CD4-positive, alpha-beta T cell treated with Interleukin-6 at 100 ng/mL for 8 hours (primary cell): ENCODE measurements around the gene ZCCHC4.
A peak's percentile ranks its signal among the peaks of the same experiment; 100 is the strongest.
"Not testable (repeated sequence)": the region's sequence is repeated elsewhere in the genome, so short reads cannot be mapped to it uniquely, and the experiment has no call there.

Experiments
- DNase-seq: peaks from one replicate; pipeline ENCODE4 v3.0.0-alpha.2; 2020; ENCODE audit warnings: mixed read lengths, low spot score

The ZCCHC4 gene

DNA sequence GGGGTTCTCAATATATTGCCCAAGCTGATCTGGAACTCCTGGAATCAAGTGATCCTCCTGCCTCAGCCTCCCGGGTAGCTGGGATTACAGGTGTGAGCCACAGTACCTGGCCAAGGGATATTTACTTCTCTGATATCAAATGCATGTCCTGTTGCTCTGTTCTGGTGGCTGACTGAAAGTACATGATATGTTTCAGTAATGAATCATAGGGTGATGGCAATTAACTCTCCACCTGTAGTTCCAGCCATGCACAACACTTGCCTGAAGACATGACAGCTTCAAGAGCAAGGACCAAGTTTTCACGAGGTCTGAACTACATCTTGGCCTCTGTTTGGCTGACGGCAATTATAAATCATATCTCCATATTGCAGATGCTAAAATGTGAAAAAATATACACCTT, 9.1 kb downstream of the ZCCHC4 start:
- no peak for DNase-seq

- not testable (repeated sequence) for DNase-seq
These were observed 15.9 kb downstream of the ZCCHC4 start for GRCh38 chr4:25328463-25328862.

GRCh38 chr4:25330335-25330734, 17.8 kb downstream of the ZCCHC4 start:
- no peak for DNase-seq

DNA sequence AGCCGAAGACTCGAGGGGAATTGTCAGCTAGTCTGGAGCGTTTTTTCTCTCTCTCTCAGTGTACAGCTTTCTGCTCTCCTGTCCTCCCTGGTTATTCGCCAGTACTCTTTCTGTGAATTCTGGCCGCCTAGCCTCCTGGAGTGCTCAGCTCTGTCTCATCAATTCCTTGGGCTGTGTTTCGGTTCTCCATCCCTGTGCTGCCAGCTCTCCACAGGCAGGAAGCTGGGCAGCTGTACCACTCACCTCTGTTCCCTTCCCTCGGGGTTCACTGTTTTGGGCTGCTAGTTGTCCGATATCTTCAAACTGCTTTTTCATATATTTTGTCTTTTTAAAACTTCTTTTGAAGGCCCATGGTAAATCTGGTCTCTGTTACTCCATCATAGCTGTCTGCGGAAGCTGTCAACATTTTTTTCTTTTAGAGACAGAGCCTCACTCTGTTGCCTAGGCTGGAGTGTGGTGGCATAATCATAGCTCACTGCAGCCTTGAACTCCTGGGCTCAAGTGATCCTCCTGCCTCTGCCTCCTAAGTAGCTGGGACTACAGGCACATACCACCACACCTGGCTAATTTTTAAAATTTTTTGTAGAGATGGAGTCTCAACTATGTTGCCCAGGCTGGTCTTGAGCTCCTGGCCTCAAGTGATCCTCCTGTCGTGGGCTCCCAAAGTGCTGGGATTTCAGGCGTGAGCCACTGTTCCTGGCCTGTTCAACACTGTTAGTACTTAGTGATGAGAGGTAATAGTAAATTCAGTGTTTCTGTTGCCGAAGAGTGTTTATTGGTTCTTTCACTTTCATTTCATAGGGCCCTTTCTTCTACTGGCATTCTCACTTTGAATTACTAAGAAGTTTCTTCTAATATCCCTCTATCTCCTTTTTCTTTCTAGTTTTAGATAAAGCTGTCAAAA, 18.6 kb downstream of the ZCCHC4 start:
- peak; percentile 3 for DNase-seq

DNA sequence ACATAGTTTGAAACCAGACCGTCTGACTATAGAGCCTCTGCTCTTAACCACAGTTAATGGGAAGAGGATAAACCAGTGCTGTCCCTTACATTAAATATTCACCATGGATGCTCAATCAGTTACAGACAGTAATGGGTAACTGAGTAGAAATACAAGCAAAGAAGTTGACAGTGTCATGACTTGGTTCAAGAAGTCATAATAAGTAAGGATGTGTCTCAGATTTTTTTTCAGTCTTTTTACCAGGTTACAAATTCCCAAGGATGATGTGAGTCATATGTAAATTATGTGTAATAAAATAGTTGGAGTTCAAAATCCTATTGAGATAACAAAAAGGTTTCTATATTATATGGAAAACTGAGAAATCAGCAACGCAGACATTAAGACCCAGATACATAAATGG, 31.1 kb downstream of the ZCCHC4 start:
- DNase-seq, result no peak

DNA sequence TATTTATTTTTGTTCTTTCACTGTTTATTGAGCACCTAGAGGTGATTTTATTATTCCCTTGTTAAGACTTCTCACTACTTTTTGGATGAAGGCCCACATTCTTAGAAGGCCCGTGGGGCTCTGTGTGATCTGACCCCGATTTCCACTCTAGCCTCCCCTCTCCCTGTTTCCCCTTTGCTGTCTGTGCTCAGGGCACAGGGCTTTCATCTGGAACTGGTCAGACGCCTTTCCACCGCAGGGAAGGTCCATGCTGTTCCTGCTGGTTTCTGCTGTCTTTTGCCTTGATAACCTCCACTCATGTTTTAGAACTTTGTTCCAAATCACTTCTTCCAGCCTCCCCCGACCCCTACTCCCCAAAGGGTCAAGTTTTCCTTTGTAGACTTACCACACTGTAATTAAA, 33.2 kb downstream of the ZCCHC4 start:
- DNase-seq, result no peak

DNA sequence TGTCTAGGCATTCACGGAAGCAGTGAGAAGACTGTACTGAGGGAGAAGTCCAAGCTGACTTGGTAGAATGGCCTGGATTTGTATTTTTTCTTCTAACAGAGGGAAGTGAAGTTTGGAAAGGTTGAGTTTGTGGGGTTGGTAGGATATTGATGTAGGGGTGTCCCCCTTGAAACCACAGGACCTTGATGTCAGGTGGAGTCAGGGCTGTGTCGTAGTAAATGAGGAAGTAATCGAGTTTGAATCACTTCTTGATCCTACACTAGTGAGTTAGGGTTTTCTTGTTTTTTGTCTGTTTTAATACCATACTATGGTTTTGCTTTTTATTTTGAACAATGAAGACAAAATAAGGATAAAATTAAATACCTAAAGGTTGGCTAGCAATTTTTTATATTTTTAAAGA, 34.3 kb downstream of the ZCCHC4 start:
- DNase-seq, result no peak

DNA sequence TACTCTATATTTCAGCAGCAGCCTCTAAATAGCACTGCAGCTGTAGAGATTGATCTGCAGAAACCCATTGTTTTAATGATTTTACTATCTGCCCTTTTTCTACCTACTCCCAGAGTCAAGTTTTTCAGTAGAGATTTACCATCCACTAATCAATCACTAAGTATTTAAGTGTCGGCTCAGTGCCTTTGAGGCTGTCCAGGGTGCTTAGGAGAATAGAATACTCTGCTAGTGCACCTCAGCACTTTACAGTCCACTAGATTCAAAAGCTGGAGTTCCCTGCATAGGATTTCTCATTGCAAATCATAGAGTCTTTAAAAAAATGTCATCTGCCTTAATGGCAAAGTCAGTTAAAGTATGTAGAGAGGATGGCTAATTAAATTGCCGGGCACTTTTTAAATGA, 34.9 kb downstream of the ZCCHC4 start:
- no peak for DNase-seq

DNA sequence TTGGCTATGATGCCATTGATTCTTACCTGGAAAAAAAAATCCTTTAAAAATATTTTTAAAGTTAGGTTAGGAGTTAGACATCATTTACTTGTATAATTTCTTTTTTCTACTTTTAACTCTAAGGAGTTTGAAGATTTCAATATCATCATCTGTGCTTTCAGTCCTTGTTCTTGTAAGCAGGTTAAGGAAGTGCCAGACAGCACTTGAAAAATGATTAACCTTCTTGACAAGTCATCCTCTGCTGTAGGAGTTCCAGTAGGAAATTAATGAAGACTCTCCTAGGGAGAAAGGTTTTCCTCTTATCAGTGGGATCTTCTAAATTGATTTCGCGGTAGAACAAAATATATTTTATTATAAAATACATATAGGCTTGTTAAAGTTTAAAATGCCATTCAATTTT, 35.4 kb downstream of the ZCCHC4 start:
- no peak for DNase-seq

DNA sequence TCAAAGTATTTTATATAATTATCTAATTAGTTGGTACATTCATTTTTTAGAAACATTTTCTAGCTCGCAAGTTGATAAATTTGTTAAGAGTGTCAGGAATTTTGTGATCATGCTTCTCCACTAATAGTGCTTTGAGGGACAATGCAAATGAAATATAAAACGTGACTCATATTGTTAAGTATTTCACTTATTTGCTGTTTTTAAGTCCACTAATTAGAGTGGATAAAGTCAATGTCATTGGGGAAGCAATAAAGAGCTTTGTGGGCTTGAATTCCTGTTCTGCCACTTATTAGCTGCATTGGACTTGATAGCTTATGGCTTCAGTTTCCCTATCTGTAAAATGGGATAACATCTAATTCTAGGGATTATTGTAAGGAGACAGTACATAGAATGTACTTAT, 38.0 kb downstream of the ZCCHC4 start:
- DNase-seq, result no peak

GRCh38 chr4:25351777-25352416, 39.3 kb downstream of the ZCCHC4 start:
- no peak for DNase-seq

DNA sequence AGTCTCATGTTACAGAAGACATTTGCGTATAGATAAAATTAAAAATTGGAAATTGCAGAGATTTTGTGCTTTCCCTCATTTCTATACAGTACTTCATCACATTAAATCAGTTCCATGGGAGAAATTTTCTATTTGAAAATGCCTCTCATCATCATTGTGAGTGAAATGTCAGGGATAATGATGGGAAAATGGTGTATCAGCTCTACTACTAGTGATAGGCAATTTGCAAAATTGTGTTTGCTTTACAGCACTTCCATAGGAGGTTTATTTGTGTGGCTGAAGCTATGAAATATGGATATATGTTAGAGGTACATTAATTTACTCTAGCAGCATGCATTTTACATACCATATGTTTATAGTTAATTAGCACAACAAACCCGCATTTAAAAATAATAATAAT, 43.5 kb downstream of the ZCCHC4 start:
- DNase-seq, result no peak

- DNase-seq, result no peak
These were observed 46.1 kb downstream of the ZCCHC4 start for GRCh38 chr4:25358515-25359275.

GRCh38 chr4:25361253-25361652, 48.7 kb downstream of the ZCCHC4 start:
- no peak for DNase-seq

- no peak for DNase-seq
These were observed 54.5 kb downstream of the ZCCHC4 start for GRCh38 chr4:25367004-25367621.

DNA sequence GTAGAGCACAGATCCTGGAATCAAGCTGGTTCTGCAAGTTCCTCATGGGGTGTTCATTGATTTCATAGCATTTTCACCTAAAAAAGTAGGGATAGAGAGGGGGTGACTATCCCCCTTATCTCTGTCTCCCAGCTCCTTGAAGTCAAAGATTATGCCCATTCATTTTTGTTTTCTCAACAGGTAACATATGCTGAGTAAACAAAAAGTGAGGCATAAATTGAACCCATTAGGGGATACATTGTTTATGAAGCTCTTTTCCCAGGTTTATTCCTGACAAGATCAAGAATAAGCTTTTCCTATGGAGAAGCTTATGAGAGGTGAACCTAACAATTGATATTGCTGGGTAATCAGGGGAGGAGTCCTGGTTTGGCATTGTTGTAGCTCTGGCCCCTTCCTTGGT, 55.3 kb downstream of the ZCCHC4 start:
- no peak for DNase-seq

- no peak for DNase-seq
These were observed 55.7 kb downstream of the ZCCHC4 start for GRCh38 chr4:25368315-25368714.

DNA sequence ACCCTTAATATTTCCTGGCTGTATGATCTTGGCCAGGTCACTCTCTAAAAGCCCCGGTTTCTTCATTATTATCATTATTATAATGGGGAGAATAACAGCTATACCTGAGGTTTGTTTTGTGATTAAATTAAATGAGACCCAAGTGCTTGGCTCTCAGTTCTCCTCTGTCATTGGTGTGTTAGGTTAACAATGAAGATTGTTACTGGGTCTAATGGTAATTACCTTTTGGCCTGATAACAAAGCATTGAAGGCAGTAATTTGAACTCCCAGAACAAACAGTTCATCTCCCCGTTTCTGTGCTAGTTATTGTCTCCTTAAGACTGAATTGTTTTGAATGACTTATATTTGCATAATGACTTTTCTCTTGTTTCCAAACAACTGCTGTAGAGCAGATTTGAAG, 57.7 kb downstream of the ZCCHC4 start:
- DNase-seq, result no peak

GRCh38 chr4:25372549-25372948, 60.0 kb downstream of the ZCCHC4 start:
- DNase-seq, result not testable (repeated sequence)

GRCh38 chr4:25376754-25377571, 64.4 kb downstream of the ZCCHC4 start, which contains the start of gene ANAPC4:
ANAPC4 (plus strand) TSS chr4:25377263; CDS start chr4:25377428, 165 bp downstream.
- peak; percentile 98 for DNase-seq
